Lower lobe of right lung (tissue), 2 donors: ENCODE measurements around the gene TRAM2. TPM values are rescaled to one million over a fixed set of nuclear protein-coding genes. Genes with fewer than 3 reads are reported as not detected.

ENCODE experiments used
- ATAC-seq, 2 donors: fragments of 200-7000 bp; cut with Tn5 transposase; one replicate each; pipeline ENCODE4 v1.9.1; 2020 to 2022; ENCODE audit warnings: mild to moderate bottlenecking in 2 of 2, moderate library complexity in 2 of 2
- DNase-seq: peaks from one replicate; pipeline ENCODE4 v3.0.0-alpha.2; 2020
- H3K27ac ChIP-seq: fragments of 200-600 bp; one replicate; pipeline ENCODE4 v1.8.0; 2022
- H3K27me3 ChIP-seq: fragments of 200-600 bp; one replicate; pipeline ENCODE4 v1.8.0; 2022; ENCODE audit warnings: low read depth
- H3K36me3 ChIP-seq: fragments of 200-600 bp; one replicate; pipeline ENCODE4 v1.8.0; 2022; ENCODE audit warnings: mild to moderate bottlenecking
- H3K4me1 ChIP-seq: fragments of 200-600 bp; one replicate; pipeline ENCODE4 v1.8.0; 2022
- H3K4me3 ChIP-seq: fragments of 200-600 bp; one replicate; pipeline ENCODE4 v1.8.0; 2022; ENCODE audit warnings: mild to moderate bottlenecking
- H3K9me3 ChIP-seq: fragments of 200-600 bp; one replicate; pipeline ENCODE4 v1.8.0; 2022
- intact Hi-C: fragments of 100-400 bp; cut with DNase I; formaldehyde crosslinking; loops from one replicate; pipeline ENCODE4 v1.11.0; 2022
- total RNA-seq: library from RNA; stranded (reverse); fragmentation: NEBNext Ultra II Directional; extraction: Animal tissue kit (Norgen Biotek cat#: 25700); gene quantifications from one replicate; pipeline ENCODE4 v1.2.1, GENCODE V29; 2021
- TF ChIP-seq, protein P1 (sequence below): fragments of 200-600 bp; IDR thresholded peaks from one replicate; pipeline ENCODE4 v1.8.0; 2022; ENCODE audit warnings: antibody characterized with exemption, mild to moderate bottlenecking
- donor health status: DM: no; HTN: yes; CAD: no; lungs with severe emphysema.

The TRAM2 gene
- total RNA-seq, 1 donor from 2014 or later: 21.9 TPM

DNA sequence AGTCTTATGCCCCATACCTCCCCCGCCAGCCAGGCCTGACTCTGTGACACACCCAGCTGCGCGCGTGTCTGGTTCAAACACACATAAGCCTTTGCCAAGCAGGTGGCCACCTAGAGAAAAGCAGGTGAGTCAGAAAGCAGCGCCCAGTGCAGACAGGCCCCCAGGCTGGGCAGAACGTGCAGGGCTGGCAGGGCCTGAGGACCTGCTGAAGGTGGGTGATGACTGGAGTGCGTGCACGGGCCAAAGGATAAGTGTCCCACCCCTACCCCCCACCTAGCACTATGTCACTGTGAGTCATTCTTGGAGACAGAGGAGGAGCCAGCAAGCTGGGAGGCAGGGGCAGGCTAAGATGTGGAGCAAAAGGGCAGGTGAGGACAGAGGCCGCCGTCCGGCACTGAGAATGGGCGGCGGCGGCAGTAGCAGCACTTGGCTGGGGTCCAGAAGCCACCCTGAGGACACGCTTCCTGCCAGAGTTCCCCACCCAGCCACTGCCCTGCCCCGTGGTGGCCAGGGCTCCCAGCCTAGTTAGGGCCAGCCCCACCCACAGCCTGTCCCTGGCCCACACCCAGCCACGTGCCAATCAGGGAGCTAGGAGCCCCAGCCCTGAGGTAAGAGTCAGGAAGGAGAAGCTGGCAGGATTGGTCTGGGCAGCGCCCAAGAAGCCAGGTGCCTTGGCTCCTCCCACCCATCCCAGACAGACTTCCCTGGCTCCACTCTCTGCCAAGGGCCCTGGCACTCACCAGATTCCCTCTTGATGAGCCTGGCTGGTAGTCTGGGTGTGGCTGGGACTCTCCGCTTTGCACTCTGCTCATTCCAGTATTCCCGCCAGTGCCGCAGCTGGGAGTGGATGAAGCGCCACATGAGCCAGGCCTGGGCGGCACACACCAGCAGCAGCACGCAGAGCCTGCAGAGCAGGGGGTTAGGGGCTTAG, 72.7 kb downstream of the TRAM2 start:
- no peak overlapping the region for H3K4me3 ChIP-seq

DNA sequence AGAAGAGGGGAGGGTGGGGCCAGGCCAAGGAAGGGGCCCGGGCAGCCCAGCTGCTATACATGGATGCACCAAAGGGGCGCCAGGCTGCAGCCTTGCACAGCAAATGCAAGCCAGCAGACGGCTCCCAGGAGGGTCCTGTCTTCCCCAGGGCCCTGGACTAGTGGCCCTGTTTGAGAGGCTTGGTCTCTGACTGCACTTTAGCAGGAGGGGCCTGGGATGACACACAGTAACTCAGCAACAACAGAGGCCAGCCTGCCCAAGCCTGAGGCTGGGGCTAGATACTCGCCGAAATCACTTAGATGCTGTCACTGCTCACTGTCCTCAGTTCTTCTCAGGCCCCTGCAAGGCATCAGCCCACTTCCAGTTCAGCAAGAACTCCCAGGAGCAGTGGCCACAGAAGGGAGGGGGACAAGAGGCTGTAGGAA, 73.5 kb downstream of the TRAM2 start:
- Histone ChIP-seq H3K4me3 (no peak overlapping the region), H3K4me1 (peaks cover 38% of the 10 kb centered on the region), H3K36me3 (peaks cover 45% of the 10 kb centered on the region), H3K9me3 (no peaks in the 10 kb centered on the region), H3K27ac (peak overlapping the region; percentile 80), H3K27me3 (no peaks in the 10 kb centered on the region)
- DNase-seq (no peak), ATAC-seq (no peak)
- TF ChIP-seq, protein P1, sequence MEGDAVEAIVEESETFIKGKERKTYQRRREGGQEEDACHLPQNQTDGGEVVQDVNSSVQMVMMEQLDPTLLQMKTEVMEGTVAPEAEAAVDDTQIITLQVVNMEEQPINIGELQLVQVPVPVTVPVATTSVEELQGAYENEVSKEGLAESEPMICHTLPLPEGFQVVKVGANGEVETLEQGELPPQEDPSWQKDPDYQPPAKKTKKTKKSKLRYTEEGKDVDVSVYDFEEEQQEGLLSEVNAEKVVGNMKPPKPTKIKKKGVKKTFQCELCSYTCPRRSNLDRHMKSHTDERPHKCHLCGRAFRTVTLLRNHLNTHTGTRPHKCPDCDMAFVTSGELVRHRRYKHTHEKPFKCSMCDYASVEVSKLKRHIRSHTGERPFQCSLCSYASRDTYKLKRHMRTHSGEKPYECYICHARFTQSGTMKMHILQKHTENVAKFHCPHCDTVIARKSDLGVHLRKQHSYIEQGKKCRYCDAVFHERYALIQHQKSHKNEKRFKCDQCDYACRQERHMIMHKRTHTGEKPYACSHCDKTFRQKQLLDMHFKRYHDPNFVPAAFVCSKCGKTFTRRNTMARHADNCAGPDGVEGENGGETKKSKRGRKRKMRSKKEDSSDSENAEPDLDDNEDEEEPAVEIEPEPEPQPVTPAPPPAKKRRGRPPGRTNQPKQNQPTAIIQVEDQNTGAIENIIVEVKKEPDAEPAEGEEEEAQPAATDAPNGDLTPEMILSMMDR: no peak
- intact Hi-C loops: no loop called here

More for the DNA sequence above, 72.7 kb downstream of the TRAM2 start:
- no peaks in the 10 kb centered on the region for H3K9me3 ChIP-seq
- ATAC-seq (peak; percentile 95 to 96), DNase-seq (peak; percentile 95)
- TF ChIP-seq, protein P1: no peak
- peak overlapping the region; percentile 80 for H3K27ac ChIP-seq
- peaks cover 53% of the 10 kb centered on the region for H3K36me3 ChIP-seq
- H3K4me1 ChIP-seq: peaks cover 38% of the 10 kb centered on the region
- intact Hi-C loops: no loop called here
- H3K27me3 ChIP-seq: no peaks in the 10 kb centered on the region

DNA sequence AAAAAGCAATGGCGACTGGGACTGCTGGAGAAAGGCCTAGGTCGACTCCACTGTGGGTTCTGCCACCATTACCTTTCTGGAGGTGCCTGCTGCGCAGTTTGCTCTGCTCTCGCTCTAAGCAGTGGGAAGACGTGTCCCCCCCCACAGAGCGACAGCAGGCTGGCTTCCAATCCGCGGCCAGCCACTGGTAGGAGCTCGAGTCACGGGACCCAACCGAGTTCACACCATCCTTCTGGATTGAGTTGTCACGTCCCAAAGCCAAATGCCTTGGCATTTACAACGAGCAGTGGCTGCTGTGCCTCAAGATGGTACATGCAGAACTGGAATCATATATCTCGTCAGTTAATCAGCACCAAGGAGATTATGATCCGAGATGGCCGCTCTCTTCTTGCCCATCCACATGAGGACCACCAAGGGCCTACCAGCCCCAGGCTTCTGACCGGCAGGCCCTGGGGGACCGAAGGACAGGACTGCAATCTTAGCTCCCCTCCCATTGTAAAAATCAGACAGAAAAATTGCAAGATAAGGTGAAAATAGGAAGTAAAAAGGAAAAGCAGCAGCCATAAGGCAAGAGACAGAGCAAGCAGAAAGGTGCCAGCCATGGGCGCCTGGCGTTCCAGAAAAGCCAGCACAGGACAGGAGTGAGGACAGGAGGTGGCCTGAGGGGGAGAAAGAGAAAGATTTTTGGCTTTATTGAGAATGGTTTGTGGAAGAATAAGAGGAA, 74.4 kb downstream of the TRAM2 start:
- peaks cover 38% of the 10 kb centered on the region for H3K36me3 ChIP-seq
- H3K27me3 ChIP-seq: no peaks in the 10 kb centered on the region
- no peak overlapping the region for H3K4me3 ChIP-seq
- intact Hi-C loops: no loop called here
- H3K27ac ChIP-seq: peak overlapping the region; percentile 80
- TF ChIP-seq, protein P1: no peak
- no peaks in the 10 kb centered on the region for H3K9me3 ChIP-seq
- H3K4me1 ChIP-seq: peaks cover 31% of the 10 kb centered on the region
- DNase-seq: no peak
- no peak for ATAC-seq

DNA sequence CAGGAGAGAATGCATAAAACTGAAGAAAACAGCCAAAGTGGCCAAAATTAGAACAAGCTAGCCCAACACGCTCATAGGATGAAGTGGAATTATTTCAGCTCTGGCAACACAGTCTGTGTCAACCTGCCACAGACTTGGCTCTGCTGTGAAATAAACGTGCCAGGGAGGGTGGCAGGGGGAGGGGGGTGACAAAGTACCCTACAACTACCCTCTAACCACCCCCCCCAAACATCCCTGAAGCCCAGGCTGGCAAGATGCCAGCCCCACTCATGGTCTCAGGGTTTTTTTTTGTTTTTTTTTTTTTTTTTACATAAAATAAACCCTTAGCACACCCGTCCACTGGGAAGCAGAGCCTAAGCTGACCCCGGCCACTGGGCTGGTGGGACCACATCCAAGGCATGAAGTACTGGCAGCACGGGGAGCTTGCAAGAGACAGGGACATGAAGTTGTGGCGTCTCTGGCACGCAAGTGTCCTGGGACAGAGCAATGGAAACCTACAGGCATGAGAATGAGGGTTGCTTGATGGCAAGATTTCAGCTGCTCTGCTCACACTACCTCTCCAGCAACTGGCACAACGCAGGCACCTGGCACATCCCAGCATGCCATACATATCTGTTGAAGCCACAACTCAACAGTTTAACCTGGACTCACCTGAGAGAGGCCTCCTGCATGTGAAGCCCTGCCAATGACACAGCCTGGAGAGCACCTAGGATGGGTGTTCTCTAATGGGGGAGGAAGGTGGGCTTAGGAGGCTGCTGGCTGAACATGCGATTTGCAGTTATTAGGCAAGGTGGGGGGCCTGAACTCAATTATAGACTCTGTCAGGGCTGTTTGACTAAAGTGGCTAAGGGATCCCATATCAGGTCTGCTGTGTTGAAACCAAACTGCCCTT, 76.4 kb downstream of the TRAM2 start:
- Histone ChIP-seq H3K27ac (no peak overlapping the region), H3K36me3 (peaks cover 22% of the 10 kb centered on the region), H3K4me1 (peaks cover 30% of the 10 kb centered on the region), H3K4me3 (no peak overlapping the region), H3K9me3 (no peaks in the 10 kb centered on the region), H3K27me3 (no peaks in the 10 kb centered on the region)
- DNase-seq (no peak), ATAC-seq (no peak)
- intact Hi-C loops: no loop called here
- TF ChIP-seq, protein P1: no peak

DNA sequence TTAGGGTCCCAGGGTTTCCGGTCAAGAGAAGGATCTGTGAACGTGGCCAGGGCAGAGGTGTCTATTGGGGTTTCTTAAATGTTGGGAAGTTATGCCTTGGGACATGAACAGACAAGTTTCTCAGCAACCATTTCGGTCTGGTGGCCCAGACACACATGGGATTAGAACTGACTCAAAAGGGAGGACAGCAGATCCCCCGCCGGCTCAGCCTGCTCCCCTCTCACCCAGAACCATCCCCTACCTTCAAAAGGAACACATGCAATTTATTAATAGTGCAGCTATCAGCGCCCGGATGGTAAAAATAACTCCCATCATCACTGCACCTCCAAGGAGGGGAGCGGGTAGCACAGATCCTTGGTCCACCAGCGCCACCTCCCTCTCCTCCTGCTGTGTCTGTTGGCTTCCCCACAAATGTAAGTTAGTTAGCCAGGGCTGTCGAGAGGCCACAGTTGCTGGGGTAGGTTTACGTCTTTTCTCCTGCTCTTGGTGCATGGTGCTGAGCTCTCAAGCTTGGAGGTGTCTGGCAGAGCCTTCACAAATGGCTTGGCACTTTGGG, 77.1 kb downstream of the TRAM2 start:
- Histone ChIP-seq H3K9me3 (no peaks in the 10 kb centered on the region), H3K4me1 (peaks cover 22% of the 10 kb centered on the region), H3K36me3 (peaks cover 18% of the 10 kb centered on the region), H3K27me3 (no peaks in the 10 kb centered on the region), H3K4me3 (no peak overlapping the region), H3K27ac (no peak overlapping the region)
- no peak for DNase-seq
- intact Hi-C loops: no loop called here
- TF ChIP-seq, protein P1: no peak
- no peak for ATAC-seq
